Astrocyte of the hippocampus (primary cell): Measurements from ENCODE around the gene REEP2.

ENCODE experiments used
- DNase-seq: peaks from one replicate; pipeline ENCODE4 v3.0.0; 2011; ENCODE audit warnings: low read depth, low spot score

REEP2 gene

GRCh38 chr5:138448481-138449398 lies 9.9 kb downstream of the REEP2 start:
- peak; percentile 85 for DNase-seq

- DNase-seq, result peak; percentile 94
These were observed 10.8 kb downstream of the REEP2 start for GRCh38 chr5:138449501-138450239.

DNA sequence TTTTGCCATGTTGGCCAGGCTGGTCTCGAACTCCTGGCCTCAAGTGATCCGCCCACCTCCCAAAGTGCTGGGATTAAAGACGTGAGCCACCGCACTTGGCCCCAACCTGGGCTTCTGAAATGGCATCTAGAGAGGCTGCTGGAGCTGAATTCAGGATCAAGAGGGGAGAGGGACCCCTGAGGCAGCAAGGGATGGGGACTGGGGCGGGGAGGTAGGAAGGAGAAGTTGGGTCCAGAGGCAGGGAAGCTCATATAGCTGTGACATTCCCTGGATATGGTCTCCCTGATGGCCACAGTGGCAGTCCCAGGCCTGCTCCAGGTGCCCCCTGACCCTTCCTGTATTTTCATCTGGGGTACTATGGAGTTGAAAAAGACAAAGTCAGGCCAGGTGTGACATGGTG lies 12.1 kb downstream of the REEP2 start:
- no peak for DNase-seq

- no peak for DNase-seq
These were observed 13.9 kb downstream of the REEP2 start for GRCh38 chr5:138452720-138453119.

GRCh38 chr5:138453590-138453989 lies 14.7 kb downstream of the REEP2 start:
- no peak for DNase-seq

DNA sequence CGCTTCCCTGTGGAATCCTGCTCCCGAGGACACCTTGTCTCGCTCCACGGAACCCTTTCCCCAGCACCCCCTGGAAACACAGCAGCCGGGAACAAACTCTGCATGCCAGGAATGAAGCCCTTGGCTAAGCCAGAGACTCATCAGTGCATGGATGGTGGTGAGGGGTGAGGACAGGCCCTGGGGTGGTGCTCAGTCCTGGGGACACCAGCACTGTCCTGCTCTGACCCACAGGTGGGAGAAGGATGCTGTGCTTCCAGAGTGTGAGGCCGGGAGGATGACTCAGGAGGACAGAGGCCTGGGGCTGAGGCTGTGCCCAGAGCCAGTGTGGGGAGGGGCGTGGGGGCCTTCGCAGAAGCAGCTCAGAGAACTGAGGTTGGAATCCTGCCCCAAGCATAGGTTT lies 15.3 kb downstream of the REEP2 start:
- DNase-seq, result no peak

- DNase-seq, result no peak
These were observed 16.5 kb downstream of the REEP2 start for GRCh38 chr5:138455232-138455930.

- DNase-seq, result no peak
These were observed 18.8 kb downstream of the REEP2 start for GRCh38 chr5:138457531-138458275.

DNA sequence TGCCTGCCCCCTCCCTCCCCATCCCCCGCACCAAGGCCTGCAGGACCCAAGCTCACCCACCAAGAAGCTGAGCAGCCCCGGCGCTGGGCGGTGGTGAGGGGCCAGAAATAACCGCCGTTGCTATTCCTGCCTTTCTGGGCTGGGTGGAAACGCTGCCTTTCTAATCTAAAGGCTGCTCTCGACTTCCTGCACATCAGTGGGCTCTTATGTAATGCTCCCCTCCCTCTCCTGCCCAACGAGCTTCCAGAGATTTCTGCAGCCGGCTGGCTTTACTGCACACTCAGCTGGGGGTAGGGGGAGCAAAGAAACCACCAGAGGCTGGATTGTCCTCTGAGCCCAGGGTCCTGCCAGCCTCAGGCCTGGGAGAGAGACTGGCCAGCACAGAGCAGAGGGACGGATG lies 19.5 kb downstream of the REEP2 start:
- DNase-seq, result no peak

DNA sequence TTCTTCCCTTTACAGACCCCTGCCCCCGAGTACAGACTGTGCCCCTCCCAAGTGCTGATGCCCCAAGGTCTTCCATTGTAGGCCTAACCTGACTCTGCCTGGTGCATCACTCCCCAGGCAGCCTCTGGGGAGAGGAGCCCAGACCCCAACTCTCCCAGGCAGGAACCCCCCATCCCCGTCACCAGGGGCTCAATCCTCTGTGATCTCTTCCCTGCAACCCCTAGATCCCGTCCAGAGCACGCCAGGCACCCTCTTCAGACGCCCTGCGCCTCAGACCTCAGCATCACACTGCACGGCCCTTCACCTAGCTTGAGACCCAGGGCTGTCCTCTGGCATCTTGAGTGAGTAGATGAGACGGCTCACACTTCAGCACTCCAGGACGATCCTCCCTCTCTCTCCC lies 20.0 kb downstream of the REEP2 start:
- no peak for DNase-seq

DNA sequence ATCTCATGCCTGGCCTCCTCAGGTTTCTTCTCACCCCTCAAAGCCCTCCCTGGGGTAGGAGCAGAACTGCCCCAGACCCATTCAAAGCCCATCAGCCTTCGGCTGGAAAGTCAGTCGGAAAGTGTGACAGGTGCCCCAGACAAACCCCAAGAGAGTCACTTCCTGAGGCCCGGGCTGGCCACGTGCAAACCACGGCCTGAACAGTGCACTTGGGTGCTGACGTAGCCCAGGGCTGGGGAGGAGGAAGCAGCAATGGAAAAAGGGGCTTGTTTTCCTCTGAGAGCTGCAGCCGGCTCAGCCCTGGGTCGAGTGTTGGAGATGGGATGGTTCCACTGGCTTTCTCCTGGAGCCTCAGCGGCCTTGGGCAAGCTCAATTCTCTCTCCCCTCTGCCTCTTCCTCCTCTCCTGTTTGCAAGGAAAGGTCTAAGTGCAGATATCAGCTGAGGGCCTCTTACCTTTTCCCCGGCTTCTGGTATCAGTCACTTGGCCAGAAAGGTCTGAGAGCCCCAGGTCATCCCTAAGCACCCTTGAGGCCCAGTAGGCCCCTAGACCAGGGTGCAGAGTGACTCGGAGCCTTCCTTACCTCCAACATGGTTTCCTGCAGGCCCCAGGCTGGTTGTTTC lies 20.6 kb downstream of the REEP2 start:
- DNase-seq, result no peak

DNA sequence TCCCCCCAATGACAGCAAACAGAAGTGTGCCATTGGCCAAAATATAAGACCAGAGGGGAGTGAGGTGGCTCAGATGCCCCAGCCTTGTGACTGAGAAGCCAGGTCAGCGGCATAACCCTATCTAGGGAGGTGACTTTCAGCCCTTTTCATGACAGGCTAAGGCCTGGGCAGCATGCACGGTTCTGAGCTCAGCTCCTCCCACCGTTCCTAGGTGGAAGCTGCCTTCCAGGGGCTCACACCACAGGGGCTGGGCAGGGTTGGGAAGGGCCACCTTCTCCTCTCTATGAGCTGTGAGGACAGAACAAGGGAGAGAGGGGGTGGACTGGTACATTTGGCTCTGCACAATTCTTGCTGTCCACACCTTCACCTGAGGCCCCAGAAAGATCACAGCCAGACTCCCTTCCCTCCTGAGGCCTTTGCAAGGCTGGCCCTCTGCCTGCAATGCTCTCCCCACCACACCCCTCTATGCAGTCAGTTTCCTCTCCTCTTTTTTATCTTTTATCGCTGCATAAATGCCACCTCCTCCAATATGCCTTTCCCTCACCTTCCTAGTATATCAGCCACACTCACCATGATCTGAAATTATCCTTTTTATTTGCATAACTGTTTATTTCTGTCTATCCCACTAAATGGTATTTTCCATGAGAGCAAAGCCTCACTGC lies 21.3 kb downstream of the REEP2 start:
- no peak for DNase-seq

DNA sequence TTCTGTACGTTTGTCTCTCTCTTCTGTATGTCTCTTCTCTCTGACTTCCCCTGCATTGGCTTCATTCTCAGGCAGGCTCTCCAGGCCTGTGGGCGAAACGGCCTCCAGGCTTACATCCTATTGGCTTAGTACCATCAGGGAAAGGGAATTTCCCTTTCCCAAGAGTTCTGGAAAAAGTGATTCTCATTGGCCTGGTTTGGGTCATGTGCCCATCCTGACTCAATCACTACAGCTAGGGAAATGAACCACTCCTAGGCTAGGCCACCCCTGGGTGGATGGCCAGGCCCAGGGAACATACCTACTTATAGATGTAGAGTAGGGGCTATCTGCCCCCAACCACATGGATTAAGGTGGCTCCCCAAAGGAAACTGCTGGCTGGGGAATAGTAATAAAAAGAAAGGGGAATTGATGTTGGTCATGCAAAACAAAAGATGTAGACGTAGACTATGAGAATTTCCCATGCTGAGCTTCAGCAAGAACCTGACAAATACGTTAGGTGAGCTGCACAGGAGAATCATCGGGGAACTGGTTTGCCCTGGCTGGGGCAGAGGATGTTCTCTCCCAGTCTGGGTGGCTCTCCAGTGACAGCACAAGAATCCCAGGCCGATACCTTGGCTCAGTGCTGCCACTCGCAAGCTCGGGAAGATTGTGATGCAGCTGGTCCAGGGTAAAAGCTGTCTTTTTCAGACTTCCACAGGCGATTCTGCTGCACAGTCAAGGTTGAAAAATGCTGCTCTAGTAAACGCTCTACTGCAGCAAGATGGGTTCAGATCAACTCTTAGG lies 22.7 kb downstream of the REEP2 start:
- DNase-seq, result peak; percentile 63

DNA sequence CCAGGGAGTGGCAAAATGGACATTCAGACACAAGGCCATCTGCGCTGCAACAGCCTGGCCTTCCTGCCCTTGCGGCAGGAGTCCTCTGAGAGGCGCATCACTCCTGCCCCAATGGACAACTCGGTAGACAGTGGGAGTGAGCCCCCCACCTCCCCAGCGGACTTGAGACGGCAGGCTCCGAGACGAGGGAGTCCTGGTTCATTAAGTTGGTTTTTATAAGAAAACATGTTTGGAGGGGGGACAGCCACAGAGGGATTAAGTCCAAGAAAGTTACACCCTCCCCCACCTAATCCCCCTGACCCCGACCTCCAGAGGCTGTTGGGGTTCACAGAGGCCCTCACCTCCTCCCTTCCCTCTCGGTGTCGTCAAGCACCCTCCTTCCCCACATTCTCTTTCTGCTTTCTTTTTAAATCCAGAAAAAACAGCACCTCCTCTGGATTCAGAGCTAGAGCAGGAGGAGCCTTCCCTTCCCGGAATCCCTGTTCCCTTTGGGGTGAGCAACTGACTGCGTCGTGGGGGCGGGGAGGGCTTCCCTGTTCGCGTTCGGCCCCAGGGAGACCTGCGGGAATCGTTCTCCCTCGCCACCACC lies 24.7 kb downstream of the REEP2 start:
- DNase-seq, result peak; percentile 29

DNA sequence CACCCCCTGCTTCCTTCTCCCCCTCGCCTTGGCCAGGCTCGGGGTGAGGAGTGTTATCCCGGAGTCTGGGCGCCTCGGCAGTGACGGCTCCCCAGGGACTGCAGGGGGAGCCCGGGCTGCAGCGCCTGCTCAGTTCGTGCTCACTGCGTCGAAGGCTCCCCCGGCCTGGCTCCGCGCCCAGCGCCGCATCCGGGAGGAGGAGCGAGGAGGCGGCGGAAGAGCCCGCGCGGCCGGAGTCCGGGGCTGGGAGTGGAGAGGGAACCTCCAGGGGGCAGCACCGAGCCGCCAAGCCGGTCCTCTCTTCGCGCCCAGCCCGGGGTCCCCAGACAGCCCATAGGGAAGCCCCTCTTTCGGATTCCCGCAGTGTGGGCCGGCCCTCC lies 25.1 kb downstream of the REEP2 start:
- DNase-seq, result peak; percentile 99

- DNase-seq, result peak; percentile 99
These were observed 25.8 kb downstream of the REEP2 start for GRCh38 chr5:138464388-138465260.

DNA sequence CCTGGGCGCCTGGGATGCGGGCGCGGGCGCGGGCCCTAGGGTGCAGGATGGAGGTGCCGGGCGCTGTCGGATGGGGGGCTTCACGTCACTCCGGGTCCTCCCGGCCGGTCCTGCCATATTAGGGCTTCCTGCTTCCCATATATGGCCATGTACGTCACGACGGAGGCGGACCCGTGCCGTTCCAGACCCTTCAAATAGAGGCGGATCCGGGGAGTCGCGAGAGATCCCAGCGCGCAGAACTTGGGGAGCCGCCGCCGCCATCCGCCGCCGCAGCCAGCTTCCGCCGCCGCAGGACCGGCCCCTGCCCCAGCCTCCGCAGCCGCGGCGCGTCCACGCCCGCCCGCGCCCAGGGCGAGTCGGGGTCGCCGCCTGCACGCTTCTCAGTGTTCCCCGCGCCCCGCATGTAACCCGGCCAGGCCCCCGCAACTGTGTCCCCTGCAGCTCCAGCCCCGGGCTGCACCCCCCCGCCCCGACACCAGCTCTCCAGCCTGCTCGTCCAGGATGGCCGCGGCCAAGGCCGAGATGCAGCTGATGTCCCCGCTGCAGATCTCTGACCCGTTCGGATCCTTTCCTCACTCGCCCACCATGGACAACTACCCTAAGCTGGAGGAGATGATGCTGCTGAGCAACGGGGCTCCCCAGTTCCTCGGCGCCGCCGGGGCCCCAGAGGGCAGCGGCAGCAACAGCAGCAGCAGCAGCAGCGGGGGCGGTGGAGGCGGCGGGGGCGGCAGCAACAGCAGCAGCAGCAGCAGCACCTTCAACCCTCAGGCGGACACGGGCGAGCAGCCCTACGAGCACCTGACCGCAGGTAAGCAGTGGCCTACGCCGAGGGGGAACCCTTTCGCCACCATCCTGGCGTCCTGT lies 26.6 kb downstream of the REEP2 start, which contains the start of gene EGR1:
Gene EGR1, plus strand, starts transcription at position 219 of the 864 bp plus-strand sequence. Its CDS starts 283 bp downstream, at position 502.
- DNase-seq, result peak; percentile 98
